WTC11 (cell line): ENCODE data around the gene EGLN2. TPM values are rescaled to one million over a fixed set of nuclear protein-coding genes. Genes with fewer than 3 reads are reported as not detected.
"Not testable (repeated sequence)": the region's sequence is repeated elsewhere in the genome, so short reads cannot be mapped to it uniquely, and the experiment has no call there.

Experiments used
- ATAC-seq: fragments of 200-7000 bp; cut with Tn5 transposase; 2 replicates; pipeline ENCODE4 v1.10.0; 2021; ENCODE audit warnings: mild to moderate bottlenecking, moderate library complexity
- CTCF ChIA-PET: fragments of 300-600 bp; sonication (Branson Sonifier 250); formaldehyde crosslinking; loops from one replicate; lab custom pipeline; 2021; ENCODE audit warnings: antibody characterized with exemption; lab: Charles Lee
- POLR2A ChIA-PET: fragments of 350-600 bp; sonication (Branson Sonifier 250); formaldehyde crosslinking; loops from one replicate; lab custom pipeline; 2021; ENCODE audit warnings: antibody characterized with exemption; lab: Charles Lee
- DNase-seq: peaks from one replicate; pipeline ENCODE4 v3.0.0; 2021; ENCODE audit warnings: low spot score
- H3K27ac Mint-ChIP-seq: 2 replicates; pipeline ENCODE4 v1.8.0; 2021; ENCODE audit warnings: mixed read lengths
- H3K27me3 Mint-ChIP-seq: 2 replicates; pipeline ENCODE4 v1.8.0; 2021; ENCODE audit warnings: low read depth, mild to moderate bottlenecking, moderate library complexity, mixed read lengths
- H3K36me3 Mint-ChIP-seq: 2 replicates; pipeline ENCODE4 v1.8.0; 2021; ENCODE audit warnings: mixed read lengths
- H3K4me1 Mint-ChIP-seq: 2 replicates; pipeline ENCODE4 v1.8.0; 2022; ENCODE audit warnings: mixed read lengths
- H3K4me3 Mint-ChIP-seq: 2 replicates; pipeline ENCODE4 v1.8.0; 2021; ENCODE audit warnings: mild to moderate bottlenecking, moderate library complexity, mixed read lengths
- H3K9me3 Mint-ChIP-seq: 2 replicates; pipeline ENCODE4 v1.8.0; 2021; ENCODE audit warnings: mixed read lengths
- ATF1 ChIP-seq: sonication (generic); formaldehyde crosslinking; IDR thresholded peaks from 2 replicates; pipeline ENCODE4 v1.8.1; 2023; ENCODE audit warnings: mild to moderate bottlenecking, moderate library complexity, missing genetic modification reagents
- CREB1 ChIP-seq: sonication (generic); formaldehyde crosslinking; IDR thresholded peaks from 2 replicates; pipeline ENCODE4 v1.8.0; 2023; ENCODE audit warnings: mild to moderate bottlenecking, missing genetic modification reagents
- FOXP1 ChIP-seq: sonication (generic); formaldehyde crosslinking; IDR thresholded peaks from 2 replicates; pipeline ENCODE4 v1.8.0; 2022; ENCODE audit warnings: missing genetic modification reagents, mild to moderate bottlenecking, moderate library complexity, borderline replicate concordance
- ZMAT4 ChIP-seq: fragments of 250-450 bp; sonication (Bioruptor Pico); IDR thresholded peaks from 2 replicates; pipeline ENCODE4 v1.9.0; 2021; ENCODE audit warnings: mild to moderate bottlenecking
- ZNF281 ChIP-seq: sonication (generic); formaldehyde crosslinking; IDR thresholded peaks from 2 replicates; pipeline ENCODE4 v1.8.0; 2023; ENCODE audit warnings: mild to moderate bottlenecking, missing genetic modification reagents
- ZNF423 ChIP-seq: fragments of 250-450 bp; sonication (Bioruptor Pico); IDR thresholded peaks from 2 replicates; pipeline ENCODE4 v2.1.2; 2022; ENCODE audit warnings: mild to moderate bottlenecking, moderate library complexity
- total RNA-seq: library from RNA; stranded (reverse); gene quantifications from 3 replicates; pipeline ENCODE4 v1.2.3, GENCODE V29; 2021
- TF ChIP-seq, protein P1 (sequence below): sonication (generic); formaldehyde crosslinking; IDR thresholded peaks from 2 replicates; pipeline ENCODE4 v1.8.0; 2022; ENCODE audit warnings: mild to moderate bottlenecking, missing genetic modification reagents
- TF ChIP-seq, protein P2 (sequence below): sonication (generic); formaldehyde crosslinking; IDR thresholded peaks from 2 replicates; pipeline ENCODE4 v1.8.0; 2022; ENCODE audit warnings: missing genetic modification reagents
- TF ChIP-seq, protein P3 (sequence below): sonication (generic); formaldehyde crosslinking; IDR thresholded peaks from 2 replicates; pipeline ENCODE4 v1.8.1; 2023; ENCODE audit warnings: mild to moderate bottlenecking, missing genetic modification reagents
- TF ChIP-seq, protein P4 (sequence below): sonication (generic); formaldehyde crosslinking; IDR thresholded peaks from 2 replicates; pipeline ENCODE4 v1.8.1; 2023; ENCODE audit warnings: mild to moderate bottlenecking, missing genetic modification reagents, borderline replicate concordance

The EGLN2 gene
- total RNA-seq, 1 experiment from 2014 or later: 102 TPM

- H3K9me3 Mint-ChIP-seq: not testable (repeated sequence)
- TF ChIP-seq, protein P1, sequence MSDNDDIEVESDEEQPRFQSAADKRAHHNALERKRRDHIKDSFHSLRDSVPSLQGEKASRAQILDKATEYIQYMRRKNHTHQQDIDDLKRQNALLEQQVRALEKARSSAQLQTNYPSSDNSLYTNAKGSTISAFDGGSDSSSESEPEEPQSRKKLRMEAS: peak; percentile 70; the same call in 1 of the 2 replicates
- TF ChIP-seq, protein P2, sequence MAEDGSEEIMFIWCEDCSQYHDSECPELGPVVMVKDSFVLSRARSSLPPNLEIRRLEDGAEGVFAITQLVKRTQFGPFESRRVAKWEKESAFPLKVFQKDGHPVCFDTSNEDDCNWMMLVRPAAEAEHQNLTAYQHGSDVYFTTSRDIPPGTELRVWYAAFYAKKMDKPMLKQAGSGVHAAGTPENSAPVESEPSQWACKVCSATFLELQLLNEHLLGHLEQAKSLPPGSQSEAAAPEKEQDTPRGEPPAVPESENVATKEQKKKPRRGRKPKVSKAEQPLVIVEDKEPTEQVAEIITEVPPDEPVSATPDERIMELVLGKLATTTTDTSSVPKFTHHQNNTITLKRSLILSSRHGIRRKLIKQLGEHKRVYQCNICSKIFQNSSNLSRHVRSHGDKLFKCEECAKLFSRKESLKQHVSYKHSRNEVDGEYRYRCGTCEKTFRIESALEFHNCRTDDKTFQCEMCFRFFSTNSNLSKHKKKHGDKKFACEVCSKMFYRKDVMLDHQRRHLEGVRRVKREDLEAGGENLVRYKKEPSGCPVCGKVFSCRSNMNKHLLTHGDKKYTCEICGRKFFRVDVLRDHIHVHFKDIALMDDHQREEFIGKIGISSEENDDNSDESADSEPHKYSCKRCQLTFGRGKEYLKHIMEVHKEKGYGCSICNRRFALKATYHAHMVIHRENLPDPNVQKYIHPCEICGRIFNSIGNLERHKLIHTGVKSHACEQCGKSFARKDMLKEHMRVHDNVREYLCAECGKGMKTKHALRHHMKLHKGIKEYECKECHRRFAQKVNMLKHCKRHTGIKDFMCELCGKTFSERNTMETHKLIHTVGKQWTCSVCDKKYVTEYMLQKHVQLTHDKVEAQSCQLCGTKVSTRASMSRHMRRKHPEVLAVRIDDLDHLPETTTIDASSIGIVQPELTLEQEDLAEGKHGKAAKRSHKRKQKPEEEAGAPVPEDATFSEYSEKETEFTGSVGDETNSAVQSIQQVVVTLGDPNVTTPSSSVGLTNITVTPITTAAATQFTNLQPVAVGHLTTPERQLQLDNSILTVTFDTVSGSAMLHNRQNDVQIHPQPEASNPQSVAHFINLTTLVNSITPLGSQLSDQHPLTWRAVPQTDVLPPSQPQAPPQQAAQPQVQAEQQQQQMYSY (CRISPR knock-in tag): peak; percentile 71; the same call in 1 of the 2 replicates
- Mint-ChIP-seq H3K27ac (peak overlapping the region; percentile 99), H3K4me1 (peaks cover 48% of the 10 kb centered on the region), H3K36me3 (peaks cover 11% of the 10 kb centered on the region), H3K4me3 (peak overlapping the region; percentile 89), H3K27me3 (peaks cover 33% of the 10 kb centered on the region)
- DNase-seq (peak; percentile 83), ATAC-seq (peak; percentile 69)
- ChIA-PET POLR2A (interaction anchor here (0.6 to 1.8 kb wide), 3 partner anchors 12 to 235 kb away, joined by 3 to 6 read pairs (median 3); partner anchors contain the start of genes EGLN2 and RAB4B), CTCF (interaction anchor here (0.8 to 2.0 kb wide), 6 partner anchors 9 to 334 kb away, joined by 3 to 11 read pairs (median 4); partner anchors contain the start of genes EGLN2, RAB4B and SNRPA)
Observed at GRCh38 chr19:40810649-40811408, 11.8 kb downstream of the EGLN2 start.

- peaks cover 11% of the 10 kb centered on the region for H3K36me3 Mint-ChIP-seq
- ChIA-PET POLR2A (interaction anchor here (0.6 to 1.8 kb wide), 3 partner anchors 13 to 235 kb away, joined by 3 to 6 read pairs (median 3); partner anchors contain the start of genes EGLN2 and RAB4B), CTCF (interaction anchor here (0.8 to 2.0 kb wide), 9 partner anchors 8 to 333 kb away, joined by 3 to 11 read pairs (median 3); partner anchors contain the start of genes EGLN2, RAB4B and SNRPA)
- ATAC-seq (no peak), DNase-seq (peak; percentile 52)
- no peaks in the 10 kb centered on the region for H3K9me3 Mint-ChIP-seq
- peaks cover 37% of the 10 kb centered on the region for H3K27me3 Mint-ChIP-seq
- no peak overlapping the region for H3K27ac Mint-ChIP-seq
- TF ChIP-seq ZMAT4 (CRISPR knock-in tag): no peak
- no peak for TF ChIP-seq FOXP1 (CRISPR knock-in tag)
- TF ChIP-seq, protein P1: 0 out of 2 replicates have a peak, but pooled peaks have one; percentile 6
- TF ChIP-seq, all 79 proteins: peak for 1
- Mint-ChIP-seq H3K4me1 (peaks cover 39% of the 10 kb centered on the region), H3K4me3 (peak overlapping the region; percentile 89)
Observed at GRCh38 chr19:40811478-40812341, 12.7 kb downstream of the EGLN2 start.

- Mint-ChIP-seq H3K27me3 (peaks cover 44% of the 10 kb centered on the region), H3K4me3 (peak overlapping the region; percentile 89), H3K4me1 (peaks cover 32% of the 10 kb centered on the region)
- ChIA-PET POLR2A (interaction anchor here (1.8 kb wide), 1 partner anchor 14 kb away, joined by 6 read pairs; the partner anchor contains the start of gene EGLN2), CTCF (interaction anchor here (0.7 to 2.0 kb wide), 6 partner anchors 12 to 178 kb away, joined by 3 to 11 read pairs (median 4); partner anchors contain the start of gene EGLN2)
- ATAC-seq, DNase-seq, H3K36me3 Mint-ChIP-seq, H3K27ac Mint-ChIP-seq, H3K9me3 Mint-ChIP-seq: not testable (repeated sequence)
Observed at GRCh38 chr19:40812571-40812970, 13.6 kb downstream of the EGLN2 start.

DNA sequence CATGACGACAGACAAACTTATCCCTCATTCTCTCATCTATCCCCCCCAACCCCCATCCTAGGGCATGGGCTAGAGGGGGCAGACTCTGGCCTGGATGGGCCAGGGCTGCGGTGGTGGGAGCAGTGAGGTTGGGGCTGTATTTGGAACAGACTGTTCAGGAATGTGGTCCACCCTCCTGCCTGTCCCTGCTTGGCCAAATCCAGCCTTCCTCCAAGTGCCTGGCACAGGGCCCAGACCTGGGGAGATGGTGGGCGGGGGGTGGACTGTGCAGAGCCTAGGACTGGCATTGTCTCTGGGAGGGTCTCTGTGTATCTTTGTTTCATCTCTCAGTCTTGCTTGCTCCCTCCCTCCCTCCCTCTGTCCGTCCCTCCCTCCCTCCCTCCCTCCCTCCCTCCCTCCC, 14.2 kb downstream of the EGLN2 start:
- Mint-ChIP-seq H3K4me3 (peak overlapping the region; percentile 89), H3K4me1 (peaks cover 29% of the 10 kb centered on the region), H3K27me3 (peaks cover 49% of the 10 kb centered on the region), H3K9me3 (no peaks in the 10 kb centered on the region), H3K27ac (peak overlapping the region; percentile 61; the same call in 1 of the 2 replicates), H3K36me3 (peaks cover 3% of the 10 kb centered on the region; the same call in 1 of the 2 replicates)
- DNase-seq: no peak
- POLR2A ChIA-PET: no interaction called here
- no peak for ATAC-seq
- CTCF ChIA-PET: no interaction called here
- TF ChIP-seq, protein P3, sequence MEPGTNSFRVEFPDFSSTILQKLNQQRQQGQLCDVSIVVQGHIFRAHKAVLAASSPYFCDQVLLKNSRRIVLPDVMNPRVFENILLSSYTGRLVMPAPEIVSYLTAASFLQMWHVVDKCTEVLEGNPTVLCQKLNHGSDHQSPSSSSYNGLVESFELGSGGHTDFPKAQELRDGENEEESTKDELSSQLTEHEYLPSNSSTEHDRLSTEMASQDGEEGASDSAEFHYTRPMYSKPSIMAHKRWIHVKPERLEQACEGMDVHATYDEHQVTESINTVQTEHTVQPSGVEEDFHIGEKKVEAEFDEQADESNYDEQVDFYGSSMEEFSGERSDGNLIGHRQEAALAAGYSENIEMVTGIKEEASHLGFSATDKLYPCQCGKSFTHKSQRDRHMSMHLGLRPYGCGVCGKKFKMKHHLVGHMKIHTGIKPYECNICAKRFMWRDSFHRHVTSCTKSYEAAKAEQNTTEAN (CRISPR knock-in tag): no peak
- TF ChIP-seq ATF1 (CRISPR knock-in tag): no peak
- no peak for TF ChIP-seq ZNF281
- TF ChIP-seq, protein P4, sequence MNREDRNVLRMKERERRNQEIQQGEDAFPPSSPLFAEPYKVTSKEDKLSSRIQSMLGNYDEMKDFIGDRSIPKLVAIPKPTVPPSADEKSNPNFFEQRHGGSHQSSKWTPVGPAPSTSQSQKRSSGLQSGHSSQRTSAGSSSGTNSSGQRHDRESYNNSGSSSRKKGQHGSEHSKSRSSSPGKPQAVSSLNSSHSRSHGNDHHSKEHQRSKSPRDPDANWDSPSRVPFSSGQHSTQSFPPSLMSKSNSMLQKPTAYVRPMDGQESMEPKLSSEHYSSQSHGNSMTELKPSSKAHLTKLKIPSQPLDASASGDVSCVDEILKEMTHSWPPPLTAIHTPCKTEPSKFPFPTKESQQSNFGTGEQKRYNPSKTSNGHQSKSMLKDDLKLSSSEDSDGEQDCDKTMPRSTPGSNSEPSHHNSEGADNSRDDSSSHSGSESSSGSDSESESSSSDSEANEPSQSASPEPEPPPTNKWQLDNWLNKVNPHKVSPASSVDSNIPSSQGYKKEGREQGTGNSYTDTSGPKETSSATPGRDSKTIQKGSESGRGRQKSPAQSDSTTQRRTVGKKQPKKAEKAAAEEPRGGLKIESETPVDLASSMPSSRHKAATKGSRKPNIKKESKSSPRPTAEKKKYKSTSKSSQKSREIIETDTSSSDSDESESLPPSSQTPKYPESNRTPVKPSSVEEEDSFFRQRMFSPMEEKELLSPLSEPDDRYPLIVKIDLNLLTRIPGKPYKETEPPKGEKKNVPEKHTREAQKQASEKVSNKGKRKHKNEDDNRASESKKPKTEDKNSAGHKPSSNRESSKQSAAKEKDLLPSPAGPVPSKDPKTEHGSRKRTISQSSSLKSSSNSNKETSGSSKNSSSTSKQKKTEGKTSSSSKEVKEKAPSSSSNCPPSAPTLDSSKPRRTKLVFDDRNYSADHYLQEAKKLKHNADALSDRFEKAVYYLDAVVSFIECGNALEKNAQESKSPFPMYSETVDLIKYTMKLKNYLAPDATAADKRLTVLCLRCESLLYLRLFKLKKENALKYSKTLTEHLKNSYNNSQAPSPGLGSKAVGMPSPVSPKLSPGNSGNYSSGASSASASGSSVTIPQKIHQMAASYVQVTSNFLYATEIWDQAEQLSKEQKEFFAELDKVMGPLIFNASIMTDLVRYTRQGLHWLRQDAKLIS (CRISPR knock-in tag): no peak
- TF ChIP-seq CREB1 (CRISPR knock-in tag): no peak
- no peak for TF ChIP-seq ZNF423 (CRISPR knock-in tag)
